Activated CD8-positive, alpha-beta T cell treated with anti-CD3 and anti-CD28 coated beads for 36 hours (primary cell): ENCODE results near the gene TMEM52B. TPM values are rescaled to one million over a fixed set of nuclear protein-coding genes. Genes with fewer than 3 reads are reported as not detected.
A peak's percentile ranks its signal among the peaks of the same experiment; 100 is the strongest.

ENCODE experiments used
- ATAC-seq: fragments of 200-7000 bp; cut with Tn5 transposase; one replicate; pipeline ENCODE4 v1.10.0; 2021; ENCODE audit warnings: mild to moderate bottlenecking, moderate library complexity
- CTCF ChIA-PET: fragments of 350-600 bp; sonication (Branson Sonifier 250); formaldehyde crosslinking; loops from one replicate; lab custom pipeline; 2021; ENCODE audit warnings: antibody characterized with exemption; lab: Charles Lee
- POLR2A ChIA-PET: fragments of 350-600 bp; sonication (Branson Sonifier 250); formaldehyde crosslinking; loops from one replicate; lab custom pipeline; 2021; ENCODE audit warnings: antibody characterized with exemption; lab: Charles Lee
- DNase-seq: peaks from one replicate; pipeline ENCODE4 v3.0.0-alpha.2; 2020
- H3K27ac Mint-ChIP-seq: one replicate; pipeline ENCODE4 v1.8.0; 2021; ENCODE audit warnings: mild to moderate bottlenecking, mixed read lengths
- H3K27me3 Mint-ChIP-seq: one replicate; pipeline ENCODE4 v1.8.0; 2021; ENCODE audit warnings: mixed read lengths
- H3K36me3 Mint-ChIP-seq: one replicate; pipeline ENCODE4 v1.8.0; 2021; ENCODE audit warnings: low read depth, mixed read lengths
- H3K4me1 Mint-ChIP-seq: one replicate; pipeline ENCODE4 v1.8.0; 2021; ENCODE audit warnings: low read depth, mixed read lengths
- H3K4me3 Mint-ChIP-seq: one replicate; pipeline ENCODE4 v1.8.0; 2021; ENCODE audit warnings: mild to moderate bottlenecking, moderate library complexity, mixed read lengths
- H3K9me3 Mint-ChIP-seq: one replicate; pipeline ENCODE4 v1.8.0; 2021; ENCODE audit warnings: mixed read lengths
- intact Hi-C: fragments of 100-400 bp; cut with micrococcal nuclease; formaldehyde crosslinking; loops from one replicate; pipeline ENCODE4 v1.10.0; 2022
- total RNA-seq, 2 experiments: library from RNA; stranded (reverse); gene quantifications; one replicate each; pipeline ENCODE4 v1.2.3, GENCODE V29; 2021
- TF ChIP-seq, protein P1 (sequence below): fragments of 200-600 bp; IDR thresholded peaks from one replicate; pipeline ENCODE4 v1.8.0; 2022; ENCODE audit warnings: antibody characterized with exemption, mild to moderate bottlenecking

Gene TMEM52B
- not detected for total RNA-seq

DNA sequence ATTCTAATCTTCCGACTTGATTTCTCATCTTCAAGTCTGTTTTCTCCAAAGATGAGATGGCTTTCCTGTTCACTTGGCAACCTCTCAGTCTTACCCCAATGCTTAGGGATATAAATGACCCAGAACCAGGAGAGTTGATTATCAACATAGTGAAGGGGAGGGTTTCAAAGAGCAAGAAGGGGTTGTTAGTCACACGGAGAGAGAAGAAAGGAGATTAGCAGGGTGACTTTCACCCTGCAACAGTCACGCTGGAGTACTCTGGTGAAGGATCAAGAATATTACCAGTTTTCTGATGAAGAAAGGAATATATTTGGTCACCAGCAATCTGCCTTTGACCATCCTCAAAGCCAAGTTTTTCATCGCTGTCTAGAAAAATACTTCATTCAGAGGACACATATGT lies at the start of gene TMEM52B:
Gene TMEM52B (plus strand): TSS at position 212 of the 400 bp plus-strand sequence. CDS start 543 bp downstream, outside the sequence.
- POLR2A ChIA-PET: no interaction called here
- Mint-ChIP-seq H3K27me3 (peaks cover 6% of the 10 kb centered on the region), H3K27ac (no peak within 1 kb of the TSS), H3K4me1 (no peaks in the 10 kb centered on the region), H3K4me3 (no peak within 1 kb of the TSS), H3K9me3 (no peaks in the 10 kb centered on the region), H3K36me3 (no peaks in the 10 kb centered on the region)
- no peak for ATAC-seq
- no peak for DNase-seq
- TF ChIP-seq, protein P1, sequence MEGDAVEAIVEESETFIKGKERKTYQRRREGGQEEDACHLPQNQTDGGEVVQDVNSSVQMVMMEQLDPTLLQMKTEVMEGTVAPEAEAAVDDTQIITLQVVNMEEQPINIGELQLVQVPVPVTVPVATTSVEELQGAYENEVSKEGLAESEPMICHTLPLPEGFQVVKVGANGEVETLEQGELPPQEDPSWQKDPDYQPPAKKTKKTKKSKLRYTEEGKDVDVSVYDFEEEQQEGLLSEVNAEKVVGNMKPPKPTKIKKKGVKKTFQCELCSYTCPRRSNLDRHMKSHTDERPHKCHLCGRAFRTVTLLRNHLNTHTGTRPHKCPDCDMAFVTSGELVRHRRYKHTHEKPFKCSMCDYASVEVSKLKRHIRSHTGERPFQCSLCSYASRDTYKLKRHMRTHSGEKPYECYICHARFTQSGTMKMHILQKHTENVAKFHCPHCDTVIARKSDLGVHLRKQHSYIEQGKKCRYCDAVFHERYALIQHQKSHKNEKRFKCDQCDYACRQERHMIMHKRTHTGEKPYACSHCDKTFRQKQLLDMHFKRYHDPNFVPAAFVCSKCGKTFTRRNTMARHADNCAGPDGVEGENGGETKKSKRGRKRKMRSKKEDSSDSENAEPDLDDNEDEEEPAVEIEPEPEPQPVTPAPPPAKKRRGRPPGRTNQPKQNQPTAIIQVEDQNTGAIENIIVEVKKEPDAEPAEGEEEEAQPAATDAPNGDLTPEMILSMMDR: no peak
- intact Hi-C loops: no loop called here
- CTCF ChIA-PET: no interaction called here

DNA sequence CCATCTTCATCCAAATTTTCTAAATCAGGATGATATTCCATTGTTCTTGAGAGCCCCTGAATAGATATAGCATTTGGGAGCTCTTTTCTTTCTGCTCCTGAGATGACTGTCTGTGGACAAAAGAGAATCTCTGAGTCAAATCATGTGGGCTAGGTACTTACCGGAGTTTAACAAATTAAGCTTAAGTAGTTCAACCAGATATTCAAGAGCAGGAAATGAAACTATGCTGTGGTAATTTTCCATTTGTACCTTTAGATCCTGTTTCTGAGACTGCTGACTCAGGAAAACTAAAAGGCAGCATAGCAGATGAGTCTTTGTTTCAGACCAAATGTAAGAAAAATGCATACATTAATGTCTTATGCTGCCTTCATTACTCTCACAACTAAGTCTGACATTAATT lies 48.8 kb upstream of the TMEM52B start, which contains the start of gene CLEC7A:
Gene CLEC7A (minus strand): TSS at position 158 of the 400 bp plus-strand sequence. CDS start 117 bp downstream, at position 41.
- peaks cover 10% of the 10 kb centered on the region for H3K27me3 Mint-ChIP-seq
- intact Hi-C loops: loop anchor here (10.0 kb wide), 2 partner anchors 185 to 385 kb away; no protein-coding TSS in a partner anchor
- peak; percentile 89 for ATAC-seq
- H3K4me1 Mint-ChIP-seq: peaks cover 13% of the 10 kb centered on the region
- H3K4me3 Mint-ChIP-seq: no peak within 1 kb of the TSS
- ChIA-PET CTCF (interaction anchor here (0.7 to 2.2 kb wide), 7 partner anchors 10 to 1179 kb away, joined by 3 to 13 read pairs (median 3); partner anchors contain the start of gene CLEC12B), POLR2A (interaction anchor here (0.6 to 1.5 kb wide), 2 partner anchors 10 to 1167 kb away, joined by 3 read pairs; no protein-coding TSS in a partner anchor)
- no peaks in the 10 kb centered on the region for H3K9me3 Mint-ChIP-seq
- TF ChIP-seq, protein P1: no peak
- no peaks in the 10 kb centered on the region for H3K36me3 Mint-ChIP-seq
- H3K27ac Mint-ChIP-seq: no peak within 1 kb of the TSS
- no peak for DNase-seq

DNA sequence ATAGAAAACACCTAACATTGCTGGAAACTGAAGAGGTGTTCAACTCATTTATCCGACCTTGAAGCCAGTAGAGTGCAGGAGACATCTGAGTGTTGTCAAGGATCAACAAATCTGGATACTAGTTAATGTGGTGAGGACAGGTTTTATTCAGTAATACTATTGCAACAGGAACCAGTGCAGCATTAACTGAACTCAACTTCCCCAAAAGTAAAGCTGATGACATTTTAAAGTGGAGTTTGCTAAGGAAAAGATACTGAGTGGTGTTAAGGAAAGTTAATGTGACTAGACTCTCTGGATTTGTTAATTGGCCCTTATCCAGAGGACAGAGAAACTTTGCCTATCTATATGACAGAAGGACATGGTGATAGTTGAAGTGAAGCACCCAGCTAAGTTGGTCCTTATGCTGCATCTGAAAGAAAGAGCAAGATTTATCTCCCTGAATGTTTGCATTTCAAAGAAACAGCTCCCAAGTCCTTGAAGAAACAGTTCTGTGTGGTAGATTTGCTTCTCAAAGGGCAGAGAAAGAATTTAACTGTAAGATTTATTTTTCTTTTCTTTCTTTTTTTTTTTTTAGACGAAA lies 47.6 kb upstream of the TMEM52B start:
- CTCF ChIA-PET: interaction anchor here (1.0 to 2.2 kb wide), 3 partner anchors 8 to 22 kb away, joined by 3 to 13 read pairs (median 10); no protein-coding TSS in a partner anchor
- POLR2A ChIA-PET: interaction anchor here (0.9 kb wide), 1 partner anchor 118 kb away, joined by 3 read pairs; no protein-coding TSS in a partner anchor
- DNase-seq (no peak), ATAC-seq (no peak)
- intact Hi-C loops: loop anchor here (10.0 kb wide), 2 partner anchors 186 to 386 kb away; no protein-coding TSS in a partner anchor
- H3K27ac Mint-ChIP-seq: no peak overlapping the region
- H3K4me3 Mint-ChIP-seq: no peak overlapping the region
- no peaks in the 10 kb centered on the region for H3K9me3 Mint-ChIP-seq
- TF ChIP-seq, protein P1: no peak
- peaks cover 8% of the 10 kb centered on the region for H3K27me3 Mint-ChIP-seq
- H3K36me3 Mint-ChIP-seq: no peaks in the 10 kb centered on the region
- peaks cover 13% of the 10 kb centered on the region for H3K4me1 Mint-ChIP-seq

DNA sequence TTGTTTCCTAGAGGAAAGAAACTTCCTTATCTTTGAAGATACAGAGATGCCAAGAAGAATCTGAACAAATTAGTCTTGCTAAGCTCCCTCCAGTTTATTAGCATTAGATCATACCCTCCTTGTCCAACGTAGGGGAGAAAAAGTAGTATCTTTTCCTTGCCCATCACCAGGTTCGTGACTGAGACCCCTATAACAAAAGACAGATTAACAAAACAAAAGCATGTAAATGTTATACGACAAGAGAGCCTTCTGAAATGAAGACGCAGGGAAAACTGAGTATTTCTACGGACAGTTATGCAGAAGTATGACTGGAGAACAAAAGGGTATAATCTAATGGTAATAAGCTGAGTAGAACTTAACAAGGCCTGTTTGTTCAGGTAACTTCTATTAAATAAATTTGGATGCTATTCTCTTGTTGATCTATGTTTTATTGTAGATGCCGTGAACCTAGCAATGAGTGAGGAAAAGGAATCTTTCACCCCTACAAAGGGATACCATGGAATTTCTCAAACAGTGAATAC lies 45.9 kb upstream of the TMEM52B start:
- intact Hi-C loops: loop anchor here (10.0 kb wide), 2 partner anchors 188 to 388 kb away; no protein-coding TSS in a partner anchor
- Mint-ChIP-seq H3K27ac (no peak overlapping the region), H3K36me3 (no peaks in the 10 kb centered on the region), H3K4me3 (no peak overlapping the region), H3K9me3 (no peaks in the 10 kb centered on the region), H3K4me1 (peaks cover 13% of the 10 kb centered on the region), H3K27me3 (peaks cover 8% of the 10 kb centered on the region)
- CTCF ChIA-PET: interaction anchor here (1.0 kb wide), 2 partner anchors 20 to 35 kb away, joined by 3 read pairs; no protein-coding TSS in a partner anchor
- ATAC-seq: no peak
- TF ChIP-seq, protein P1: no peak
- POLR2A ChIA-PET: no interaction called here
- no peak for DNase-seq
